ENCODE data around the gene UCK2. TPM values are rescaled to one million over a fixed set of nuclear protein-coding genes. Genes with fewer than 3 reads are reported as not detected.

Gene UCK2
- total and polyA plus RNA-seq, 8 donors = 8.6 to 25.7 (median 20.8) TPM

- Histone ChIP-seq H3K27ac (no peak overlapping the region), H3K27me3 (no peaks in the 10 kb centered on the region), H3K4me1 (peaks cover 0 to 14% of the 10 kb centered on the region in 2 donors), H3K4me3 (no peak overlapping the region), H3K9me3 (no peaks in the 10 kb centered on the region), H3K36me3 (no peaks in the 10 kb centered on the region)
- ATAC-seq (peak; percentile 89), DNase-seq (no peak)
- intact Hi-C loops (cut with DNase I) = loop anchor here in 1 of 2 donors (10.0 kb wide), 1 partner anchor 311 kb away; no protein-coding TSS in a partner anchor
- no peak for TF ChIP-seq CTCF (IDR thresholded peaks at IDR 0.05)
These were observed 88.1 kb downstream of the UCK2 start for GRCh38 chr1:165915480-165915879.

GRCh38 chr1:165915932-165916348 lies 88.5 kb downstream of the UCK2 start:
- TF ChIP-seq CTCF (IDR thresholded peaks at IDR 0.05) = no peak
- no peaks in the 10 kb centered on the region for H3K27me3 ChIP-seq
- ATAC-seq = peak; percentile 56
- H3K27ac ChIP-seq = no peak overlapping the region
- H3K4me1 ChIP-seq = peaks cover 0 to 10% of the 10 kb centered on the region in 2 donors
- intact Hi-C loops (cut with DNase I) = loop anchor here in 1 of 2 donors (10.0 kb wide), 1 partner anchor 311 kb away; no protein-coding TSS in a partner anchor
- no peaks in the 10 kb centered on the region for H3K36me3 ChIP-seq
- H3K4me3 ChIP-seq = no peak overlapping the region
- no peaks in the 10 kb centered on the region for H3K9me3 ChIP-seq
- no peak for DNase-seq

GRCh38 chr1:165917166-165917565 lies 89.8 kb downstream of the UCK2 start:
- TF ChIP-seq CTCF (IDR thresholded peaks at IDR 0.05) = no peak
- Histone ChIP-seq H3K27ac (no peak overlapping the region), H3K9me3 (no peaks in the 10 kb centered on the region), H3K27me3 (no peaks in the 10 kb centered on the region), H3K4me1 (peaks cover 0 to 6% of the 10 kb centered on the region in 2 donors), H3K36me3 (no peaks in the 10 kb centered on the region), H3K4me3 (no peak overlapping the region)
- intact Hi-C loops (cut with DNase I) = loop anchor here in 1 of 2 donors (10.0 kb wide), 1 partner anchor 312 kb away; no protein-coding TSS in a partner anchor
- DNase-seq (no peak), ATAC-seq (no peak)

- H3K36me3 ChIP-seq = no peaks in the 10 kb centered on the region
- ATAC-seq = no peak
- H3K27me3 ChIP-seq = peaks cover 0 to 11% of the 10 kb centered on the region in 2 donors
- no peak for TF ChIP-seq CTCF (IDR thresholded peaks at IDR 0.05)
- H3K27ac ChIP-seq = no peak overlapping the region
- no peak overlapping the region for H3K4me3 ChIP-seq
- no peaks in the 10 kb centered on the region for H3K9me3 ChIP-seq
- no peaks in the 10 kb centered on the region for H3K4me1 ChIP-seq
- intact Hi-C loops (cut with DNase I) = loop anchor here in 1 of 2 donors (10.0 kb wide), 1 partner anchor 551 kb away; no protein-coding TSS in a partner anchor
- DNase-seq = no peak
These were observed 96.7 kb downstream of the UCK2 start for GRCh38 chr1:165924117-165924516.

- no peak for TF ChIP-seq CTCF (IDR thresholded peaks at IDR 0.05)
- intact Hi-C loops (cut with DNase I) = loop anchor here in 1 of 2 donors (10.0 kb wide), 1 partner anchor 549 kb away; no protein-coding TSS in a partner anchor
These were observed 98.2 kb downstream of the UCK2 start for GRCh38 chr1:165925498-165926079.

More at GRCh38 chr1:165925498-165926079, 98.2 kb downstream of the UCK2 start:
- Histone ChIP-seq H3K9me3 (no peaks in the 10 kb centered on the region), H3K27me3 (peaks cover 0 to 11% of the 10 kb centered on the region in 2 donors), H3K4me1 (no peaks in the 10 kb centered on the region), H3K4me3 (no peak overlapping the region), H3K36me3 (no peaks in the 10 kb centered on the region), H3K27ac (no peak overlapping the region)
- ATAC-seq (no peak), DNase-seq (no peak)

Data from left lung (tissue), 10 donors.